Astrocyte (in vitro differentiated cells and primary cell): ENCODE results near the gene HECW1. TPM values are rescaled to one million over a fixed set of nuclear protein-coding genes. Genes with fewer than 3 reads are reported as not detected.

Source experiments
- DNase-seq: peaks from one replicate; pipeline ENCODE4 v3.0.0-alpha.2; 2010; ENCODE audit warnings: low read depth
- FAIRE-seq: peaks from 2 replicates; lab custom pipeline; 2011; peaks lifted over from hg19 to GRCh38; lab: Jason Lieb, UNC
- H2AFZ ChIP-seq: 2 replicates; pipeline ENCODE4 v1.6.0; 2012; ENCODE audit warnings: low read depth, low read length, inconsistent platforms
- H3K27ac ChIP-seq: 2 replicates; pipeline ENCODE4 v1.5.1; 2011; ENCODE audit warnings: low read depth, low read length, inconsistent platforms
- H3K27me3 ChIP-seq: 2 replicates; pipeline ENCODE4 v1.6.0; 2011; ENCODE audit warnings: low read length, inconsistent platforms; ENCODE audit not compliant: insufficient read depth
- H3K36me3 ChIP-seq: 2 replicates; pipeline ENCODE4 v1.5.1; 2011; ENCODE audit warnings: low read length, inconsistent platforms; ENCODE audit not compliant: insufficient read depth
- H3K4me1 ChIP-seq: 2 replicates; pipeline ENCODE4 v1.5.1; 2011; ENCODE audit warnings: low read length, inconsistent platforms; ENCODE audit not compliant: insufficient read depth
- H3K4me2 ChIP-seq: 2 replicates; pipeline ENCODE4 v1.6.0; 2012; ENCODE audit warnings: low read length, inconsistent platforms
- H3K4me3 ChIP-seq: 2 replicates; pipeline ENCODE4 v1.5.1; 2011; ENCODE audit warnings: low read depth, mild to moderate bottlenecking, low read length, inconsistent platforms; ENCODE audit not compliant: insufficient read depth
- H3K79me2 ChIP-seq: 2 replicates; pipeline ENCODE4 v1.6.0; 2012; ENCODE audit warnings: mild to moderate bottlenecking, low read length, inconsistent platforms; ENCODE audit not compliant: insufficient read depth
- H3K9ac ChIP-seq: 2 replicates; pipeline ENCODE4 v1.6.0; 2012; ENCODE audit warnings: mild to moderate bottlenecking, low read length, inconsistent platforms
- H3K9me3 ChIP-seq: 2 replicates; pipeline ENCODE4 v1.5.1; 2012; ENCODE audit warnings: low read depth, mild to moderate bottlenecking, low read length, inconsistent platforms; ENCODE audit not compliant: insufficient read depth
- H4K20me1 ChIP-seq: 2 replicates; pipeline ENCODE4 v1.6.0; 2012; ENCODE audit warnings: low read length, inconsistent platforms; ENCODE audit not compliant: insufficient read depth
- H3K27ac Mint-ChIP-seq: one replicate; pipeline ENCODE4 v1.8.0; 2021; ENCODE audit warnings: mild to moderate bottlenecking, mixed read lengths; ENCODE audit not compliant: unreplicated experiment
- H3K27me3 Mint-ChIP-seq: one replicate; pipeline ENCODE4 v1.8.0; 2021; ENCODE audit warnings: low read depth, mixed read lengths; ENCODE audit not compliant: unreplicated experiment
- H3K36me3 Mint-ChIP-seq: one replicate; pipeline ENCODE4 v1.8.0; 2021; ENCODE audit warnings: low read depth, mixed read lengths; ENCODE audit not compliant: unreplicated experiment
- H3K4me1 Mint-ChIP-seq: one replicate; pipeline ENCODE4 v1.8.0; 2021; ENCODE audit warnings: low read depth, mixed read lengths; ENCODE audit not compliant: unreplicated experiment
- H3K4me3 Mint-ChIP-seq: one replicate; pipeline ENCODE4 v1.8.0; 2021; ENCODE audit warnings: mild to moderate bottlenecking, moderate library complexity, mixed read lengths; ENCODE audit not compliant: unreplicated experiment
- H3K9me3 Mint-ChIP-seq: one replicate; pipeline ENCODE4 v1.8.0; 2021; ENCODE audit warnings: mild to moderate bottlenecking, mixed read lengths; ENCODE audit not compliant: unreplicated experiment
- EZH2 ChIP-seq: IDR thresholded peaks from 2 replicates; pipeline ENCODE4 v1.6.1; 2012; ENCODE audit warnings: mild to moderate bottlenecking, low read length, inconsistent platforms; ENCODE audit not compliant: insufficient read depth
- total RNA-seq: library from RNA; stranded (reverse); gene quantifications from 2 replicates; pipeline ENCODE4 v1.2.1, GENCODE V29; 2021
- TF ChIP-seq, protein P1 (sequence below): IDR thresholded peaks from 2 replicates; pipeline ENCODE4 v1.5.1; 2011; ENCODE audit warnings: low read depth, mild to moderate bottlenecking, inconsistent platforms, low read length, moderate library complexity; ENCODE audit not compliant: insufficient read depth

HECW1 gene
- total RNA-seq, 1 donor from 2014 or later = 3.3 TPM

DNA sequence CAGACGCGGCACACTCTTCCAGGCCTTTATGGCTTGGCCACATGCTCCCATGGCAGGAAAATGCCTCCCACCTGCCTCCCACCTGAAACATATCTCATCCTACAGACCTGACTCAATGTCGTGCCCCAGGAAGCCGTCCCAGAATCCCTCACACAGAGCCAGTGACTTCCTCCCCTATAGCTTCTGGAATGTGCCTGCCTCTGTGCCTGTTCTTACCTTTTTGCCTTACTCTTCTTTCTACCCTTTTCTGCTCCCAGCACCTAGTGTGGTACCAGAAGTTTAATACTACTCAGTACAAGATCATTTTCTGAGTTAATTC is 346.5 kb downstream of the HECW1 start:
- FAIRE-seq (no peak), DNase-seq (no peak)
- H3K79me2 ChIP-seq = no peaks in the 10 kb centered on the region
- H3K4me1 ChIP-seq = peaks cover 4% of the 10 kb centered on the region
- TF ChIP-seq, protein P1, sequence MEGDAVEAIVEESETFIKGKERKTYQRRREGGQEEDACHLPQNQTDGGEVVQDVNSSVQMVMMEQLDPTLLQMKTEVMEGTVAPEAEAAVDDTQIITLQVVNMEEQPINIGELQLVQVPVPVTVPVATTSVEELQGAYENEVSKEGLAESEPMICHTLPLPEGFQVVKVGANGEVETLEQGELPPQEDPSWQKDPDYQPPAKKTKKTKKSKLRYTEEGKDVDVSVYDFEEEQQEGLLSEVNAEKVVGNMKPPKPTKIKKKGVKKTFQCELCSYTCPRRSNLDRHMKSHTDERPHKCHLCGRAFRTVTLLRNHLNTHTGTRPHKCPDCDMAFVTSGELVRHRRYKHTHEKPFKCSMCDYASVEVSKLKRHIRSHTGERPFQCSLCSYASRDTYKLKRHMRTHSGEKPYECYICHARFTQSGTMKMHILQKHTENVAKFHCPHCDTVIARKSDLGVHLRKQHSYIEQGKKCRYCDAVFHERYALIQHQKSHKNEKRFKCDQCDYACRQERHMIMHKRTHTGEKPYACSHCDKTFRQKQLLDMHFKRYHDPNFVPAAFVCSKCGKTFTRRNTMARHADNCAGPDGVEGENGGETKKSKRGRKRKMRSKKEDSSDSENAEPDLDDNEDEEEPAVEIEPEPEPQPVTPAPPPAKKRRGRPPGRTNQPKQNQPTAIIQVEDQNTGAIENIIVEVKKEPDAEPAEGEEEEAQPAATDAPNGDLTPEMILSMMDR = no peak
- no peak for TF ChIP-seq EZH2
- H4K20me1 ChIP-seq = no peaks in the 10 kb centered on the region
- no peak overlapping the region for H3K4me3 ChIP-seq
- no peak overlapping the region for H3K9ac ChIP-seq
- H3K27ac ChIP-seq = no peak overlapping the region
- no peaks in the 10 kb centered on the region for H3K36me3 Mint-ChIP-seq
- no peaks in the 10 kb centered on the region for H3K9me3 ChIP-seq
- H2AFZ ChIP-seq = no peak overlapping the region
- peaks cover 3% of the 10 kb centered on the region for H3K27me3 ChIP-seq
- H3K27ac Mint-ChIP-seq = no peak overlapping the region
- H3K9me3 Mint-ChIP-seq = no peaks in the 10 kb centered on the region
- H3K4me3 Mint-ChIP-seq = no peak overlapping the region
- peaks cover 9% of the 10 kb centered on the region for H3K27me3 Mint-ChIP-seq
- peaks cover 9% of the 10 kb centered on the region for H3K4me1 Mint-ChIP-seq
- no peak overlapping the region for H3K4me2 ChIP-seq
- no peaks in the 10 kb centered on the region for H3K36me3 ChIP-seq

DNA sequence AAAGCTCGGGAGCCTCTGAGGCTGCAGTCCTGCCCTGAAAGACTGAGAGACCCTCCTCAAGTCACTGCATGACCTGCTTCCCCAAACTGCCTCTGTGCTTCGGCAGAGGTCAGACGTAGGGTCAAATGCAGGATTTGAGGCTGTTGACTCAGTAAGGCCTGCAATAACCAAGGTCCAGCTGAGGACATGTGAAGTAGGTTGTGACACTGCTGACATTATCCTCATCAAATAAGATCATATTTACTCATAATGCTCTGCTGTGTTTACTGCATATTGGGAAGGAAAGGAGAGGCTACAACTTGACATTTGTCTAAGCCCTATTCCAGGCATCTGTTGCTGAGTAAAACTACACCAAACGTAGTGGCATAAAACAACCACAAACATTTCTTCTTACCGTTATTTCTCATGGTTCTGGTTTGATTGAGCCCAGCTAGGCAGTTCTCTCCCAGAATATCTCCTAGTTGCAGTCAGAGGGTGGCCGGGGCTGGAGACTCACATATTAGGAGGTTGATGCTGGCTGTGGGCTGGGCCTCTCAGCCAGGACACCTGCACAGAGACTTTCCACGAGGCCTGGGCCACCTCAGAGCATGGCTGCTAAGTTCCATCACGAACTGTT is 348.4 kb downstream of the HECW1 start:
- Histone ChIP-seq H3K36me3 (no peaks in the 10 kb centered on the region), H4K20me1 (no peaks in the 10 kb centered on the region), H2AFZ (no peak overlapping the region), H3K27me3 (peaks cover 3% of the 10 kb centered on the region), H3K9ac (no peak overlapping the region), H3K4me1 (peaks cover 4% of the 10 kb centered on the region), H3K4me3 (no peak overlapping the region), H3K79me2 (no peaks in the 10 kb centered on the region), H3K4me2 (no peak overlapping the region), H3K27ac (no peak overlapping the region), H3K9me3 (no peaks in the 10 kb centered on the region)
- no peaks in the 10 kb centered on the region for H3K36me3 Mint-ChIP-seq
- no peak overlapping the region for H3K27ac Mint-ChIP-seq
- no peak for DNase-seq
- no peak overlapping the region for H3K4me3 Mint-ChIP-seq
- no peak for TF ChIP-seq EZH2
- TF ChIP-seq, protein P1 = no peak
- peaks cover 8% of the 10 kb centered on the region for H3K4me1 Mint-ChIP-seq
- H3K9me3 Mint-ChIP-seq = no peaks in the 10 kb centered on the region
- H3K27me3 Mint-ChIP-seq = peaks cover 9% of the 10 kb centered on the region
- no peak for FAIRE-seq

DNA sequence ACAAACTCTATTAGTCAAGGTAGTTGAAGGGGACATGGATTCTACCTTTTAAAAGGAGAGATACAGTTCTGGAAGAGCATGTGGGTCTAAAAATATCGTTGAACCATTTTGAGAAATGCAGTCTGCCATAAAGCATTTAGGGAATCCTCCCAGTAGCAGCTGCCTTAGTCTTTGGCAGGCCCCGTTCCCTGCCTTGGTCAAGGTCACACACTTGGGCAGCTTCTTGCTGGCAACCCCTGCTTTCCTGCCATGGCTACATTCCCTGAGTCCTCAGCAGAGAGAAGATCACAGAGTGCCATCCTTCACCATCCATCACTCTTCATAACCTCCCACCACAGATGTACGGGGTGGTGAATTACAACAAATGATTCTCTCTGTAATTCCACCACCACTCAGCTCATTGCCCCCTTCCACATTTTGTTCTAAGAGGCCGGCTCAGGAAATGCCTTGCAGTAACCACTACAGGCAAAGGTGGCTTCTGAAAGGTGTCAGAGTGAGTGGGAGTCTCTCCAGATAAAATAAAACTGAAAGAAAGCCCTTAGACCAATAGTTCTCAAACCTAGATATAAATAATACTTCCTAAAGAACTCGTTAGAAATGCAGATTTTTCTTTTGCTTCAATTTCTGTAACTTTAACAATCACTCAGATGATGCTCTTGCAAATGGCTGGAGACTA is 349.0 kb downstream of the HECW1 start:
- Mint-ChIP-seq H3K36me3 (no peaks in the 10 kb centered on the region), H3K4me1 (peaks cover 14% of the 10 kb centered on the region), H3K27ac (no peak overlapping the region), H3K4me3 (no peak overlapping the region), H3K27me3 (peaks cover 9% of the 10 kb centered on the region), H3K9me3 (no peaks in the 10 kb centered on the region)
- H3K27ac ChIP-seq = no peak overlapping the region
- H4K20me1 ChIP-seq = no peaks in the 10 kb centered on the region
- no peaks in the 10 kb centered on the region for H3K9me3 ChIP-seq
- no peak for TF ChIP-seq EZH2
- TF ChIP-seq, protein P1 = no peak
- FAIRE-seq (no peak), DNase-seq (no peak)
- H2AFZ ChIP-seq = no peak overlapping the region
- H3K4me1 ChIP-seq = peaks cover 4% of the 10 kb centered on the region
- no peak overlapping the region for H3K9ac ChIP-seq
- H3K4me2 ChIP-seq = no peak overlapping the region
- H3K36me3 ChIP-seq = no peaks in the 10 kb centered on the region
- peaks cover 2% of the 10 kb centered on the region for H3K27me3 ChIP-seq
- no peaks in the 10 kb centered on the region for H3K79me2 ChIP-seq
- no peak overlapping the region for H3K4me3 ChIP-seq
